CD14-positive monocyte (primary cell): ENCODE measurements around the gene CSMD2. TPM values are rescaled to one million over a fixed set of nuclear protein-coding genes. Genes with fewer than 3 reads are reported as not detected.

Experiments used
- DNase-seq, 3 donors: peaks; one replicate each; pipeline ENCODE4 v3.0.0-alpha.2; 2011 to 2022
- H2AFZ ChIP-seq: 2 replicates; pipeline ENCODE4 v1.6.0; 2012; ENCODE audit warnings: mild to moderate bottlenecking, low read depth, low read length, inconsistent platforms; ENCODE audit not compliant: insufficient read depth, poor library complexity, severe bottlenecking
- H3K27ac ChIP-seq, 2 donors: 1 replicate in 1 of 2; 2 replicates in 1 of 2; pipeline ENCODE4 v1.5.1; 2012 to 2013; ENCODE audit warnings: low read length in 2 of 2, control low read depth in 1 of 2, inconsistent platforms in 1 of 2, low read depth in 1 of 2, mild to moderate bottlenecking in 1 of 2
- H3K27me3 ChIP-seq, 2 donors: one replicate each; pipeline versions ENCODE4 v1.6.0 to v1.6.1; 2011 to 2013; ENCODE audit warnings: low read length in 2 of 2; ENCODE audit not compliant: control insufficient read depth in 2 of 2, insufficient read depth in 2 of 2
- H3K36me3 ChIP-seq, 2 donors: replicated peaks in 1 of 2; 1 replicate in 1 of 2; 2 replicates in 1 of 2; pipeline versions ENCODE4 v1.5.1 to v1.6.1; 2012 to 2013; ENCODE audit warnings: low read length in 2 of 2, control low read depth in 1 of 2, inconsistent platforms in 1 of 2, mild to moderate bottlenecking in 1 of 2; ENCODE audit not compliant: insufficient read depth in 2 of 2, control insufficient read depth in 1 of 2
- H3K4me1 ChIP-seq, 2 donors: 1 replicate in 1 of 2; 2 replicates in 1 of 2; pipeline versions ENCODE4 v1.5.1 to v1.6.1; 2012 to 2013; ENCODE audit warnings: low read length in 2 of 2, control low read depth in 1 of 2, inconsistent platforms in 1 of 2, mild to moderate bottlenecking in 1 of 2, moderate library complexity in 1 of 2; ENCODE audit not compliant: insufficient read depth in 2 of 2, control insufficient read depth in 1 of 2
- H3K4me2 ChIP-seq: replicated peaks from 2 replicates; pipeline ENCODE3; 2012; ENCODE audit warnings: low read length, moderate library complexity, mild to moderate bottlenecking; ENCODE audit not compliant: poor library complexity, severe bottlenecking; ENCODE audit errors: extremely low read depth
- H3K4me3 ChIP-seq, 3 experiments: fragments of 200-600 bp in 1 of 3; sonication (generic) in 1 of 3; replicated peaks in 1 of 3; 1 replicate in 2 of 3; 2 replicates in 1 of 3; pipeline ENCODE4 v1.5.1; 2011 to 2013; ENCODE audit warnings: low read length in 3 of 3, mild to moderate bottlenecking in 3 of 3, control low read depth in 2 of 3, low read depth in 2 of 3, inconsistent platforms in 1 of 3, moderate library complexity in 1 of 3
- H3K79me2 ChIP-seq: 2 replicates; pipeline ENCODE4 v1.6.0; 2012; ENCODE audit warnings: mild to moderate bottlenecking, control low read depth, inconsistent platforms, low read length, moderate library complexity; ENCODE audit not compliant: insufficient read depth
- H3K9ac ChIP-seq: 2 replicates; pipeline ENCODE4 v1.6.0; 2017; ENCODE audit warnings: low read length, mild to moderate bottlenecking; ENCODE audit not compliant: insufficient read depth, poor library complexity, severe bottlenecking
- H3K9me3 ChIP-seq, 2 donors: replicated peaks in 1 of 2; 1 replicate in 1 of 2; 2 replicates in 1 of 2; pipeline versions ENCODE4 v1.5.1 to v1.6.1; 2012 to 2013; ENCODE audit warnings: low read length in 2 of 2, control low read depth in 1 of 2; ENCODE audit not compliant: control insufficient read depth in 1 of 2, insufficient read depth in 1 of 2
- H4K20me1 ChIP-seq: 2 replicates; pipeline ENCODE4 v1.6.0; 2012; ENCODE audit warnings: mild to moderate bottlenecking, low read length, control low read depth, moderate library complexity; ENCODE audit not compliant: insufficient read depth
- H3K27ac Mint-ChIP-seq, 7 donors: one replicate each; pipeline ENCODE4 v1.8.0; 2020; ENCODE audit warnings: mild to moderate bottlenecking in 7 of 7, mixed read lengths in 7 of 7, moderate library complexity in 6 of 7, inconsistent platforms in 2 of 7
- H3K27me3 Mint-ChIP-seq, 3 donors: one replicate each; pipeline ENCODE4 v1.8.0; 2021 to 2022; ENCODE audit warnings: low read depth in 3 of 3, mild to moderate bottlenecking in 3 of 3, mixed read lengths in 3 of 3, moderate library complexity in 3 of 3, inconsistent platforms in 1 of 3
- H3K36me3 Mint-ChIP-seq, 2 donors: one replicate each; pipeline ENCODE4 v1.8.0; 2020; ENCODE audit warnings: mixed read lengths in 2 of 2, inconsistent platforms in 1 of 2, mild to moderate bottlenecking in 1 of 2
- H3K4me1 Mint-ChIP-seq: one replicate; pipeline ENCODE4 v1.8.0; 2020; ENCODE audit warnings: mild to moderate bottlenecking, mixed read lengths
- H3K4me3 Mint-ChIP-seq, 2 donors: one replicate each; pipeline ENCODE4 v1.8.0; 2020; ENCODE audit warnings: mild to moderate bottlenecking in 2 of 2, mixed read lengths in 2 of 2, moderate library complexity in 1 of 2
- H3K9me3 Mint-ChIP-seq, 7 donors: one replicate each; pipeline ENCODE4 v1.8.0; 2020 to 2022; ENCODE audit warnings: mixed read lengths in 7 of 7, mild to moderate bottlenecking in 6 of 7, moderate library complexity in 6 of 7, inconsistent platforms in 2 of 7
- WGBS: methylation state at CpG from one replicate; pipeline ENCODE4 v1.1.5; 2013; ENCODE audit warnings: missing lambda C conversion rate; ENCODE audit not compliant: insufficient coverage; 5-methylcytosine and 5-hydroxymethylcytosine counted together
- intact Hi-C, 2 donors: fragments of 100-400 bp; cut with micrococcal nuclease; formaldehyde crosslinking; loops; one replicate each; pipeline versions ENCODE4 v1.15.0 to v1.15.1; 2023
- polyA plus RNA-seq, 3 donors: library from polyadenylated mRNA; depleted of rRNA in 1 of 3; unstranded in 2 of 3; stranded (reverse) in 1 of 3; fragments of 300-500 nt in 2 of 3; fragments of >200 nt in 1 of 3; fragmentation: Illumina TruSeq in 2 of 3; gene quantifications; 1 replicate in 2 of 3; 2 replicates in 1 of 3; pipeline ENCODE4 v1.2.3, GENCODE V29; 2012 to 2021
- TF ChIP-seq, protein P1 (sequence below): fragments of 200-600 bp; IDR thresholded peaks from one replicate; pipeline ENCODE4 v1.8.0; 2022; ENCODE audit warnings: antibody characterized with exemption, mild to moderate bottlenecking

The CSMD2 gene
- polyA plus RNA-seq, 3 donors = 0.04 TPM; not detected in 2

DNA sequence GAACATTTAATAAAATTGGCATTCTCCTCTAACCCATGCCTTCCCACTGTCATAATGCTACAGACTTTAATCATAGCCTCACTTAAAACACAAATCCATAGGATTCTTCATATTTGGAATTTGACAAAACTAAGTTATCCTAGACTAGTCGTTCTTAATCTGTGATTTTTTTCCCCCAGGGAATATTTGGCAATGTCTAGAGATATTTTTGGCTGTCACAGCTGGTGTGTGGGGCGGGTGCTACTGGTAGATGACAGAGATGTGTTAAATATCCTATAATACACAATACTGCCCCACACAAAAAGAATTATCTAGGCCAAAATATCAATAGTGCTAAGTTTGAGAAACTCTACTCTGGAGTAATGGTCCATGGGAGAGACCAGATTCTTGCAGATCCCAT is 396.9 kb downstream of the CSMD2 start:
- Mint-ChIP-seq H3K4me1 (no peaks in the 10 kb centered on the region), H3K27ac (no peak overlapping the region), H3K4me3 (no peak overlapping the region), H3K27me3 (peaks cover 2 to 9% (median 7%) of the 10 kb centered on the region in 3 donors), H3K9me3 (peaks cover 0 to 4% (median 0%) of the 10 kb centered on the region in 7 donors), H3K36me3 (no peaks in the 10 kb centered on the region)
- no peak overlapping the region for H2AFZ ChIP-seq
- no peaks in the 10 kb centered on the region for H4K20me1 ChIP-seq
- no peaks in the 10 kb centered on the region for H3K9me3 ChIP-seq
- H3K4me1 ChIP-seq = no peaks in the 10 kb centered on the region
- TF ChIP-seq, protein P1, sequence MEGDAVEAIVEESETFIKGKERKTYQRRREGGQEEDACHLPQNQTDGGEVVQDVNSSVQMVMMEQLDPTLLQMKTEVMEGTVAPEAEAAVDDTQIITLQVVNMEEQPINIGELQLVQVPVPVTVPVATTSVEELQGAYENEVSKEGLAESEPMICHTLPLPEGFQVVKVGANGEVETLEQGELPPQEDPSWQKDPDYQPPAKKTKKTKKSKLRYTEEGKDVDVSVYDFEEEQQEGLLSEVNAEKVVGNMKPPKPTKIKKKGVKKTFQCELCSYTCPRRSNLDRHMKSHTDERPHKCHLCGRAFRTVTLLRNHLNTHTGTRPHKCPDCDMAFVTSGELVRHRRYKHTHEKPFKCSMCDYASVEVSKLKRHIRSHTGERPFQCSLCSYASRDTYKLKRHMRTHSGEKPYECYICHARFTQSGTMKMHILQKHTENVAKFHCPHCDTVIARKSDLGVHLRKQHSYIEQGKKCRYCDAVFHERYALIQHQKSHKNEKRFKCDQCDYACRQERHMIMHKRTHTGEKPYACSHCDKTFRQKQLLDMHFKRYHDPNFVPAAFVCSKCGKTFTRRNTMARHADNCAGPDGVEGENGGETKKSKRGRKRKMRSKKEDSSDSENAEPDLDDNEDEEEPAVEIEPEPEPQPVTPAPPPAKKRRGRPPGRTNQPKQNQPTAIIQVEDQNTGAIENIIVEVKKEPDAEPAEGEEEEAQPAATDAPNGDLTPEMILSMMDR = no peak
- intact Hi-C loops = no loop called here
- no peaks in the 10 kb centered on the region for H3K36me3 ChIP-seq
- no peaks in the 10 kb centered on the region for H3K79me2 ChIP-seq
- no peak overlapping the region for H3K4me2 ChIP-seq
- H3K4me3 ChIP-seq = no peak overlapping the region
- no CpG with 5 or more reads among the region's 2 CpGs for WGBS
- H3K27me3 ChIP-seq = no peaks in the 10 kb centered on the region
- no peak overlapping the region for H3K27ac ChIP-seq
- H3K9ac ChIP-seq = no peak overlapping the region
- no peak for DNase-seq

DNA sequence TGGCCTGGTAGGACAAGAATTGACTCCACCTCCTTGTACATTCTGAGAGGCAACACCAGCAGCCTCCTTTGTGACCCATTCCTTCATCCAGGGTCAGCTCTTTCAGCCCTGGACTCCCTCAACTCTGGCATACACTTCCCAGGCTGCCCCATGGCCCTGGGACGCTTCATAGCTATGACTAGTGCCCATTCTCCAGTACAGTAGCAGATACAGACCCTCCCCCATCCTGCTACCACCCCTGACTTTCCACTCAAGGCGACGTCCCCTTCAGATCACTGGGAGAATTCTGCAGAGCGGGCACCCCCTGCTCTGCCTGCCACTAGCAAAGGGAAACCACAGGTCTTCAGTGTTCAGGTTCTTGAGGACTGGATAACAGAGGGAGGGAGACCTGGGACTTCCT is 400.9 kb downstream of the CSMD2 start:
- intact Hi-C loops = no loop called here
- no peaks in the 10 kb centered on the region for H3K4me1 ChIP-seq
- DNase-seq = no peak
- no peaks in the 10 kb centered on the region for H3K79me2 ChIP-seq
- no peak overlapping the region for H3K27ac Mint-ChIP-seq
- no peaks in the 10 kb centered on the region for H3K36me3 ChIP-seq
- no peaks in the 10 kb centered on the region for H3K27me3 ChIP-seq
- TF ChIP-seq, protein P1 = no peak
- H3K4me2 ChIP-seq = no peak overlapping the region
- H3K36me3 Mint-ChIP-seq = no peaks in the 10 kb centered on the region
- peaks cover 0 to 15% (median 3%) of the 10 kb centered on the region in 7 donors for H3K9me3 Mint-ChIP-seq
- no peaks in the 10 kb centered on the region for H3K9me3 ChIP-seq
- H4K20me1 ChIP-seq = no peaks in the 10 kb centered on the region
- no peak overlapping the region for H3K4me3 ChIP-seq
- no peak overlapping the region for H3K9ac ChIP-seq
- peaks cover 2 to 5% (median 4%) of the 10 kb centered on the region in 3 donors for H3K27me3 Mint-ChIP-seq
- no peak overlapping the region for H2AFZ ChIP-seq
- WGBS = 93% methylated on average over 2 of the region's 4 CpGs
- no peak overlapping the region for H3K27ac ChIP-seq
- no peaks in the 10 kb centered on the region for H3K4me1 Mint-ChIP-seq
- no peak overlapping the region for H3K4me3 Mint-ChIP-seq
